HG03025 (cell line): Measurements from ENCODE around the gene MARCHF9.
A peak's percentile ranks its signal among the peaks of the same experiment; 100 is the strongest.

Experiments used
- ATAC-seq: cut with Tn5 transposase; IDR thresholded peaks from one replicate; pipeline ENCODE4 v1.9.1; 2021; ENCODE audit warnings: mild to moderate bottlenecking, moderate library complexity; ENCODE audit not compliant: unreplicated experiment, low FRiP score

Gene MARCHF9

GRCh38 chr12:57724003-57724935 is 30.6 kb upstream of the MARCHF9 start:
- ATAC-seq = no peak

DNA sequence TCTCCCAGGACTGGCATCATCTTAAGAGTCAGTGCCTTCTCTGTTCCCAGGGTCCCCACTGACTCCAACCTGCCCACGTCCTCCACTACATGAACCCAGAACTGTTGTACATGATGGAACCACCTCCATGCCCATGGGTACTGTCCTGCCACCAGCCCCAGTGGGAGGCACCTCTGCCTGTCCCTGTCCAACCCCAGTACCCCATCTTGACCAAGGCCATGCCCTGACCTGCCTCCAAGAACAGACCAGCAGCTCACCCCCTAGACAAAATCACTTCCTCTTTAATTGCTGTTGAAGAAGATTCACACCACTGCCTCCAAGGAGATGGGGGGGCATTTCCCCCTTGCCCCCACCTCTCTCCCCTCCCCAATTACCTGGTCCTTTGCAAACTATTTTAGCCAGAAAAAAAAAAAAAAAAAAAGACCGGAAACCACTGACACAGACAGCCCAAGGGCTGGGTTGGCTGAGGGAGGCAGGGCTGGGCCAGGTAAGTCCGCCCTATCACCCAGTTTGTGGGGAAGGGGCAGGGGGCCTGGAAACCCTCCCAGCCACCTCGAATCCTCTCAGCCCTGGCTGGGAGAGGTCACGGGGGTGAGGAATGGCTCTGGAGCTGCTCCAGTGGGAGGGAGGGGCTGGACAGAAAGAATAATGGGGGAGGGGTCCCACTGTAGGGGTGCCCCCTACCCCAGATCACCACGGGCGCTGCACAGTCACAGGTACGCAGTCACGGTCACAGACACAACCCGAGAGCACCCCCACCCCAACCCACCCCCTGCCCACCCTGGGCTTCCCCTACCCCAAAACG is 29.8 kb upstream of the MARCHF9 start:
- ATAC-seq = no peak

DNA sequence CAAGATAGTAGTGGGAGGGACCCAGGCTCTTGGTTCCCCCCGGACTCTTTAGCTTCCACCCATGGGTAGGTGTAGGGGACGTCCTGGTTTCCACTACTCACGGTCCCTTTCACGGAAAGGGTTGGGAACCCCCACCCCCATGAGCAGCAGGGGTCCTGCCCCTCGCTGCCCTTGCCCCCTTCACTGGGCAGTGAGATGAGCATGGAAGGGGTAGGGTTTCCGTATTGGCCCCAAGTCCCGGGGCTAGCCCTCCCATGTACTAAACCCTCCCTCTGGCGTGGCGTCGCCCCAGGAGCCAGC is 29.1 kb upstream of the MARCHF9 start:
- ATAC-seq = no peak

- peak; percentile 54 for ATAC-seq
Measured at GRCh38 chr12:57726151-57726883, 28.6 kb upstream of the MARCHF9 start.

- peak; percentile 6 for ATAC-seq
Measured at GRCh38 chr12:57726884-57727757, 27.8 kb upstream of the MARCHF9 start.

DNA sequence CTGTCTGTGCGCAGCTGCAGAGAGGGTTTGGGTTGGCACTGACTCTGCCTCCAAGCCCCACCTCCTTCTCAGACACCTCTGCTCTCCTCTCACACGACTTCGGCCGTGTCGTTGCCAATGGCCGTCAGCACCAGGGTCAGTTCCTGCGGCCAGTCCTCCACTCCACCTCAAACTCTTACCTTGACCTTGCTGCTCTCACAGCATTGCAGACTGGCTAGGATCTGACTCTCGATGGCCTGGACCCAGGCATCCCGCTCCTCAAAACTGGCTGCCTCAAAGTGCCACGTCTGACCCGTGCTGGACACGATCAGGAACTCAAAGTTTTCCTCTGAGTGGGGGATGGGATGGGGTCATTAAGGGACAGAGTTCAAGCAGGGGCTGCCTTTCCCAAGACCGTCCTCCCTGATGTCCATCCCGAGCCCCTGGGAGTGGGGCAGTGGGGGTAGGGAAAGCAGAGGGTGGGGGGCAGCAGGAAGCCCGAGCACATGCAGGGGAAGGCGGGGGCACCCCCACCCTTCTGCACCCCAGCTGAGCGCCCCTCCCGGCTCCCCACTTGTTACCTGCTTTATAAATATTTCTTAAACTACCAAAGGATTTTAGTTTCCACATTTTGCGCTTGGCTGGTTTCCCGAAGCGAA is 27.0 kb upstream of the MARCHF9 start:
- no peak for ATAC-seq

- no peak for ATAC-seq
Measured at GRCh38 chr12:57729321-57729844, 25.5 kb upstream of the MARCHF9 start.

- no peak for ATAC-seq
Measured at GRCh38 chr12:57730336-57731067, 24.4 kb upstream of the MARCHF9 start.

DNA sequence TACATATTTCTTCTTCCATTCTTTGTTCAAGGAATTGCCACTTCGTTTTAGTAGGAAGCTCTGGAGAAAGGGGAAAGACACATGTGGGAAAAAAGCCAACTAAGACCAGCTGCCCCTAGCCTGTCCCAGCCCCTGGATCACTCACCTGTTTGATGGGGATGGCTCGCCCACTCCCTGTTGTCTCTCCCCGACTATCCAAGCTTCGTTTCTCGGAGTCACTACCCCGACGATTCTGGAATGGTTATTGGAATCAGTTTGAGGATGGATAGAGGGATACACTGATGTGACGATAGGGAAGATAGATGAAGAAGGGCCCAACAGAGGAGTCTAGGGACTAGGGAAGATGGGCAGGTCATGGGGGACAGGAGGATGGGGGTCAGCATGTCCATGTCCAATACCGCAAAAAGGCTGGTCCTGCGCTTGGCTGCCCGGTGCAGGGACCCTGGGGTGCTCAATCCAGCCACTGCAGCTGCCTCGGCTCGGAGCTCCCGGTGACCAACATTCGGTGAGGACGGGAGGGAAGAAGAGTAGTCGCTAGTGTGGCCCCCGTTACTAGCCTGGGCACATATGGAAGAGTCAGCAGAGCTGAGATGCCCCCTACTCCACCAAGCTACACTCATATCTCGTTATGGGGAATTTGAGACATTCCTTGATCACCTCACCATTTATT is 23.4 kb upstream of the MARCHF9 start:
- no peak for ATAC-seq

- ATAC-seq = no peak
Measured at GRCh38 chr12:57732270-57732669, 22.6 kb upstream of the MARCHF9 start.

DNA sequence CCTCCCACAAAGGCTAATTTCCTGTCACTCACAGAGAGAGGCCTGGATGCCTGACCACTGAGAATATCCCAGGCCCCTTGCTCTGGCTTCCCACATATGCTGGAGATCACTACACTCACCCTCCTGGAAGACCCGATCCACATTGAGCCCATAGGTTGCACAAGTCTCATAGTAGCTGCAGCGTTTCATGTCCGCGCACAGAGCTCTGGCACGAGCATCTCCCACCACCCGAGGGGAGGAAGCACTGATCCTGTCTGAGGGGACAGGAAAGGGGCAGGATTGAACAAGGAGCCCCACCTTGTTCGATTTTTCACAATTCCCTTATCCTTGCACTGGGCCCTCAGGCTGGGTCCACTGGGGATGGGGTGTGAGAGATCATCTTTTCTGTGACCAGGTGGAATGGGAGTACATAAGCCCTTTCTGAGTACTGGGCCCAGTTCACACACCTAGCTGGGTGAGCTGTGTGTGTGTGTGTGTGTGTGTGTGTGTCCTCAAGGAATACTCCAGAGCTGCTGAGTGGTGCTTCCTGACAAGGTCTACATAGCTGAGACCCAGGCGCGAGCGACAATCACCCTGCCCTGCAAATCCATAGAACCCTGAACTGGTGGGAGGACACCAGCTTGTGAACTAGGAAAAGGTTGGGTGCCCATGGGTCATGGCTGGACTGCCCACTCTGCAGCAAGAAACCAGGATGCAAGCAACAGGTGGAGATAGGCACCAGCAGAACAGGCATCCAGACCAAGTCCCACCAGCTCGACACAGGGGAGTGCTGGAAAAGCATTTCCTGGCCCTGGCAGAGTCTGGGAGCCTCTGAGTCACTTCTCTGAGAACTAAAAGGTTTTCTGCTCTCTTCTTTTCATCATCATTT is 21.9 kb upstream of the MARCHF9 start:
- no peak for ATAC-seq

GRCh38 chr12:57733928-57734327 is 21.0 kb upstream of the MARCHF9 start:
- no peak for ATAC-seq

GRCh38 chr12:57734591-57734990 is 20.3 kb upstream of the MARCHF9 start:
- no peak for ATAC-seq

GRCh38 chr12:57735198-57735855 is 19.6 kb upstream of the MARCHF9 start:
- no peak for ATAC-seq

DNA sequence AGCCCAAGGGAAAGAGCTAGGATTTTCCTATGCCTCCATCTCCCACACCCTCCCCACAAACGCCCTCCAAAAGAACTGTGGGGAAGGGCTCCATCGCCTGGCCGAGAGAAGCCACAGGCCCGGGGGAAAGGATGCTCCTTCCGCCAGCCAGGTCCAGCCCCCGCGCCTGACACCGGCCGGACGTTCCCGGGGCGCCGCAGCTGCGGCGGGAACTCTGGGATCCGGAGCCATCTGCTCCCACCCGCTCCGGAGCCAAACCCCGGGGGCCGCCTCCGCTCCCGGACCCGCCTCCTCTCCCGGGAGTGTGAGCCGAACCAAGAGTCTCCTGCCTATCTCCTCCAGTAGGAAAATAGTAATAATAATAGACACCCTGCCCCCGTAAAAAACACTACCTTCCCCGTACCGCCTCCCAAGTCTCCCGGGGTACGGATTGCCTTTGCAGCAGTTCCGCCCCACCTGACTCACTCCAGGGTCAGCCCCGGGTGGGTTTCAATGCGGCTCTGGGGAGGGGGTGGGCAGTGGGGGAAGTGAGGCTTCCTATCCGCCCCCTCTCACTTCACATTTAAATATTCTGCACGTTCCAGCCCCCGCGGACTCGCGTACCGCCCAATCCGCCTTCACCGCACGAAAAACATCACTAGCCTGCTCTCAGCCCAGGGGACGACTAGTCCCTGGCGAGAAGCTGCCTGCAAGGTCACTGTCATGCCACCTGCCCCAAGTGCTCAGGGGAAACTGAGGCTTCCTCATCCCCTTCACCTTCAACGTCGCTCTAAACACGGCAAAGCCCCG is 18.8 kb upstream of the MARCHF9 start:
- no peak for ATAC-seq
